IPS-NIHi11 (cell line): ENCODE results near the gene PRR16.

ENCODE experiments used
- DNase-seq: peaks from one replicate; pipeline ENCODE4 v3.0.0; 2012; ENCODE audit warnings: mixed read lengths, low spot score

PRR16 gene

GRCh38 chr5:120463006-120463680 is 957 bp upstream of the PRR16 start:
- DNase-seq = no peak

GRCh38 chr5:120464627-120465435 is 731 bp downstream of the PRR16 start:
- peak; percentile 19 for DNase-seq

GRCh38 chr5:120465436-120465961 is 1.4 kb downstream of the PRR16 start:
- peak; percentile 51 for DNase-seq

- DNase-seq = no peak
Observed at GRCh38 chr5:120466341-120467006, 2.4 kb downstream of the PRR16 start.

GRCh38 chr5:120471971-120472370 is 7.9 kb downstream of the PRR16 start:
- no peak for DNase-seq

- DNase-seq = no peak
Observed at GRCh38 chr5:120472911-120473310, 8.8 kb downstream of the PRR16 start.

GRCh38 chr5:120473332-120473731 is 9.2 kb downstream of the PRR16 start:
- no peak for DNase-seq

GRCh38 chr5:120476063-120476462 is 12.0 kb downstream of the PRR16 start:
- no peak for DNase-seq

GRCh38 chr5:120479066-120479465 is 15.0 kb downstream of the PRR16 start:
- no peak for DNase-seq

- DNase-seq = no peak
Observed at GRCh38 chr5:120499876-120500563, 35.9 kb downstream of the PRR16 start.

GRCh38 chr5:120502531-120502930 is 38.4 kb downstream of the PRR16 start:
- DNase-seq = no peak

- no peak for DNase-seq
Observed at GRCh38 chr5:120503341-120503740, 39.2 kb downstream of the PRR16 start.

- DNase-seq = no peak
Observed at GRCh38 chr5:120504057-120504456, 40.0 kb downstream of the PRR16 start.

GRCh38 chr5:120507197-120507596 is 43.1 kb downstream of the PRR16 start:
- no peak for DNase-seq

- no peak for DNase-seq
Observed at GRCh38 chr5:120507800-120508463, 43.8 kb downstream of the PRR16 start.

- no peak for DNase-seq
Observed at GRCh38 chr5:120509053-120509452, 45.0 kb downstream of the PRR16 start.

- DNase-seq = no peak
Observed at GRCh38 chr5:120510098-120510637, 46.1 kb downstream of the PRR16 start.

- no peak for DNase-seq
Observed at GRCh38 chr5:120510994-120511686, 47.0 kb downstream of the PRR16 start.

GRCh38 chr5:120512068-120512467 is 48.0 kb downstream of the PRR16 start:
- peak; percentile 55 for DNase-seq

GRCh38 chr5:120512791-120513650 is 48.9 kb downstream of the PRR16 start:
- no peak for DNase-seq
